ENCODE data around the gene LCE6A.

Gene LCE6A

DNA sequence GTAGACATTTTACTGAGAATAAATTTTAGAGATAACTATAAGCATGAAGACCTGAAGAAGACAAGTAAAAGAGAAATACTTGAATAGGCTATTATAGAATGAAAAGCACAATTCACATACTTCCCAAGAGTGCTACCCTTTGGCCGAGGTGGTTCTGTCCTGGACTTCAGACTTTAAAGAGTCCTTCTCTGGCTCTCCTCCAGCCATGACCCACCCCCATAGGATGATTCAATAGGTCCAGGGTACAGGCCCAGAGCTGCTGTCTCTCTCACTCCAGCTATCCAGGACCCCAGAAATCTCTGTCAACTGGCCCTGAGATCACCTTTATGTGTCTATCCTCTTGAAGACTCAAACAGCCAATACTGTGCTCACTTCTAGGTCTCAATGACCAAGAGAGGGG lies 34.2 kb downstream of the LCE6A start:
- DNase-seq (ENCODE audit: low read depth): no peak

- no peak for DNase-seq (ENCODE audit: low read depth)
Observed at GRCh38 chr1:152878042-152878441, 35.4 kb downstream of the LCE6A start, which contains the start of gene SMCP. TSS of gene SMCP (plus strand) at chr1:152878322. CDS start at chr1:152884423, 6,101 bp downstream.

- no peak for DNase-seq (ENCODE audit: low read depth)
Observed at GRCh38 chr1:152879559-152880198, 37.0 kb downstream of the LCE6A start.

GRCh38 chr1:152880316-152880715 lies 37.7 kb downstream of the LCE6A start:
- no peak for DNase-seq (ENCODE audit: low read depth)

GRCh38 chr1:152880907-152881306 lies 38.3 kb downstream of the LCE6A start:
- DNase-seq (ENCODE audit: low read depth): no peak

DNA sequence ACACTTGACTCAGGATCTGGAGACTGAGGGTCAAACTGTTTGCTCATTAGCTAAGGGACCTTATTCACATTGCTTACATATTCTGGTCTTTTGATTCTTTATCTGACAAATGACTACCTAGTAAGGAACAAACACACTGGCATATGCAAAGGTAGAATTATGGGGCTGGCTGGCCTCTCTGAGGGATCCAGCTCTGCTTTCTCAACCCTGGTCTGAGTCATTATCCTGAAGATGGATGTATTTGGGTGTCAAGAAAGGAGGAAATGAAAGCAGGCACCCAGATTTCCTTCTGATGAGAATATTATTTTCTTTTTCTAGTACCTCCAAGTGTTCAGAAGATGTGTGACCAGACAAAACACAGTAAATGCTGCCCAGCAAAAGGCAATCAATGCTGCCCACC lies 41.4 kb downstream of the LCE6A start:
- DNase-seq (ENCODE audit: low read depth): no peak

DNA sequence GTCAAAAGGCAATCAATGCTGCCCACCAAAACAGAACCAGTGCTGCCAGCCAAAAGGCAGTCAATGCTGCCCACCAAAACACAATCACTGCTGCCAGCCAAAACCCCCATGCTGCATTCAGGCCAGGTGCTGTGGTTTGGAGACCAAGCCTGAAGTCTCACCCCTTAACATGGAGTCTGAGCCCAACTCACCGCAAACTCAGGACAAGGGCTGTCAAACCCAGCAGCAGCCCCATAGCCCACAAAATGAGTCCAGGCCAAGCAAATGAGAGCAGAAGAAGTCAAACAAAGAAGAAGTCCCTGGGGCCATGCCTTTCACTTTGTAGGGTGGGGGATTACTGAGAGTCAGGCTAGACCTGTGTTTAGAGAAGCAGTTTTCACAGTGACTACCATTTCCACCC lies 41.9 kb downstream of the LCE6A start:
- DNase-seq (ENCODE audit: low read depth): no peak

- DNase-seq (ENCODE audit: low read depth): no peak
Observed at GRCh38 chr1:152884966-152885624, 42.4 kb downstream of the LCE6A start.

DNA sequence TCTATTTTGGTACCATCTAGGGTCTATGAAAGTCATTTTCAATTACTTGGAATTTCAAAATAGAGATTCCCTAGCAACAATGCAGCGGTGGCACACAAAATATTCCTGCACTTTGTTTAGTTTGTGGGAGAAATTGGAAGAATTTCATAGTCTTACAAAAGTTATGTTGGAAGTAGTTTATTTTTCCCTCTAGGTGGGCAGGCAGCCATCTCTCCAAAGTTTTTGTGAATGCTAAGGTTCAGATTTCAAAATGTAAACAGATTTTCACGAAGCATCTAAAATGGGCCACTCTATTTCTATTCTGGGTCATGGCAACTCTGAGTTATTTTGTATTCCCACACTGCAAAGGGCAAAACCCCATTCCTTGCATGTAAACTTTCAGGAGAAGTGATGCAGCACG lies 43.4 kb downstream of the LCE6A start:
- DNase-seq (ENCODE audit: low read depth): no peak

GRCh38 chr1:152886758-152887409 lies 44.2 kb downstream of the LCE6A start:
- DNase-seq (ENCODE audit: low read depth): no peak

- DNase-seq (ENCODE audit: low read depth): no peak
Observed at GRCh38 chr1:152888126-152888525, 45.5 kb downstream of the LCE6A start.

All from stimulated activated CD8-positive, alpha-beta memory T cell treated with anti-CD3 and anti-CD28 coated beads, Interleukin-7, amount 100 ng/mL, for 24 hours (primary cell).